Activated T-cell treated with anti-CD3 and anti-CD28 coated beads, Interleukin-2, amount 50 U/mL, for 72 hours (primary cell): ENCODE results near the gene DNAJC8. TPM values are rescaled to one million over a fixed set of nuclear protein-coding genes. Genes with fewer than 3 reads are reported as not detected.

ENCODE experiments used
- ATAC-seq, 2 donors: fragments of 150-1000 bp; cut with Tn5 transposase; replicated peaks in 1 of 2; 2 replicates each; pipeline ENCODE4 v1.10.0; 2021; ENCODE audit warnings: moderate library complexity in 2 of 2, mild to moderate bottlenecking in 1 of 2
- DNase-seq, 2 donors: peaks; one replicate each; pipeline ENCODE4 v3.0.0; 2021 to 2022; ENCODE audit warnings: mixed read lengths in 1 of 2
- H3K27ac Mint-ChIP-seq: one replicate; pipeline ENCODE4 v1.8.0; 2022; ENCODE audit warnings: mild to moderate bottlenecking, moderate library complexity, mixed read lengths
- H3K27me3 Mint-ChIP-seq: one replicate; pipeline ENCODE4 v1.8.0; 2022; ENCODE audit warnings: low read depth, mixed read lengths
- H3K36me3 Mint-ChIP-seq, 2 donors: one replicate each; pipeline ENCODE4 v1.8.0; 2022; ENCODE audit warnings: mixed read lengths in 2 of 2, mild to moderate bottlenecking in 1 of 2; ENCODE audit not compliant: insufficient read depth in 2 of 2
- H3K4me1 Mint-ChIP-seq: one replicate; pipeline ENCODE4 v1.8.0; 2022; ENCODE audit warnings: low read depth, mixed read lengths
- H3K4me3 Mint-ChIP-seq, 2 donors: one replicate each; pipeline ENCODE4 v1.8.0; 2022; ENCODE audit warnings: mild to moderate bottlenecking in 2 of 2, mixed read lengths in 2 of 2, moderate library complexity in 2 of 2
- H3K9me3 Mint-ChIP-seq, 2 donors: one replicate each; pipeline ENCODE4 v1.8.0; 2022; ENCODE audit warnings: mixed read lengths in 2 of 2
- total RNA-seq, 2 donors: library from RNA; stranded (reverse); gene quantifications; one replicate each; pipeline ENCODE4 v1.2.3, GENCODE V29; 2022

Gene DNAJC8
- total RNA-seq, 2 donors from 2014 or later: 61.9 to 63.7 TPM

- Mint-ChIP-seq H3K4me3 (no peak overlapping the region), H3K27ac (no peak overlapping the region), H3K4me1 (no peaks in the 10 kb centered on the region), H3K9me3 (no peaks in the 10 kb centered on the region), H3K27me3 (no peaks in the 10 kb centered on the region), H3K36me3 (peaks cover 2 to 31% of the 10 kb centered on the region in 2 donors)
- DNase-seq (peak; percentile 59 to 65), ATAC-seq (peak; percentile 50 to 74)
Observed at GRCh38 chr1:28208818-28209441, 23.9 kb downstream of the DNAJC8 start.

- peaks cover 12% of the 10 kb centered on the region for H3K4me1 Mint-ChIP-seq
- H3K27ac Mint-ChIP-seq: no peak overlapping the region
- no peak for DNase-seq
- H3K36me3 Mint-ChIP-seq: peaks cover 14 to 50% of the 10 kb centered on the region in 2 donors
- no peak overlapping the region for H3K4me3 Mint-ChIP-seq
- H3K9me3 Mint-ChIP-seq: no peaks in the 10 kb centered on the region
- ATAC-seq: no peak
- H3K27me3 Mint-ChIP-seq: no peaks in the 10 kb centered on the region
Observed at GRCh38 chr1:28205243-28205642, 27.6 kb downstream of the DNAJC8 start.

GRCh38 chr1:28200234-28200873, 32.5 kb downstream of the DNAJC8 start:
- Mint-ChIP-seq H3K9me3 (peaks cover 4 to 8% of the 10 kb centered on the region in 2 donors), H3K27me3 (no peaks in the 10 kb centered on the region), H3K36me3 (peaks cover 26 to 57% of the 10 kb centered on the region in 2 donors), H3K4me3 (peak overlapping the region; percentile 7 to 66), H3K4me1 (peaks cover 43% of the 10 kb centered on the region), H3K27ac (peak overlapping the region; percentile 88)
- ATAC-seq: no peak
- no peak for DNase-seq

- peak; percentile 82 to 83 for DNase-seq
- Mint-ChIP-seq H3K4me1 (peaks cover 43% of the 10 kb centered on the region), H3K36me3 (peaks cover 26 to 51% of the 10 kb centered on the region in 2 donors), H3K27me3 (no peaks in the 10 kb centered on the region), H3K27ac (peak overlapping the region; percentile 93), H3K4me3 (peak overlapping the region; percentile 71 to 72), H3K9me3 (peaks cover 4 to 8% of the 10 kb centered on the region in 2 donors)
- ATAC-seq: peak; percentile 91 to 93
Observed at GRCh38 chr1:28199328-28200233, 33.2 kb downstream of the DNAJC8 start.

- Mint-ChIP-seq H3K4me3 (no peak overlapping the region), H3K4me1 (peaks cover 43% of the 10 kb centered on the region), H3K27ac (no peak overlapping the region), H3K36me3 (peaks cover 18 to 39% of the 10 kb centered on the region in 2 donors), H3K9me3 (peaks cover 4 to 8% of the 10 kb centered on the region in 2 donors), H3K27me3 (no peaks in the 10 kb centered on the region)
- no peak for ATAC-seq
- DNase-seq: no peak
Observed at GRCh38 chr1:28197682-28198415, 35.0 kb downstream of the DNAJC8 start.

- Mint-ChIP-seq H3K27ac (no peak overlapping the region), H3K36me3 (peaks cover 18 to 35% of the 10 kb centered on the region in 2 donors), H3K4me3 (no peak overlapping the region), H3K27me3 (no peaks in the 10 kb centered on the region), H3K4me1 (peaks cover 42% of the 10 kb centered on the region), H3K9me3 (peaks cover 4 to 8% of the 10 kb centered on the region in 2 donors)
- ATAC-seq: no peak
- DNase-seq: no peak
Observed at GRCh38 chr1:28196330-28196729, 36.5 kb downstream of the DNAJC8 start.

GRCh38 chr1:28195780-28196179, 37.0 kb downstream of the DNAJC8 start:
- Mint-ChIP-seq H3K9me3 (peaks cover 4 to 8% of the 10 kb centered on the region in 2 donors), H3K27ac (no peak overlapping the region), H3K4me3 (no peak overlapping the region), H3K36me3 (peaks cover 14 to 30% of the 10 kb centered on the region in 2 donors), H3K27me3 (no peaks in the 10 kb centered on the region), H3K4me1 (peaks cover 36% of the 10 kb centered on the region)
- ATAC-seq (no peak), DNase-seq (no peak)

GRCh38 chr1:28194326-28195035, 38.3 kb downstream of the DNAJC8 start:
- no peak for DNase-seq
- peaks cover 4 to 8% of the 10 kb centered on the region in 2 donors for H3K9me3 Mint-ChIP-seq
- no peak for ATAC-seq
- H3K4me3 Mint-ChIP-seq: no peak overlapping the region
- peaks cover 25% of the 10 kb centered on the region for H3K4me1 Mint-ChIP-seq
- no peaks in the 10 kb centered on the region for H3K27me3 Mint-ChIP-seq
- no peak overlapping the region for H3K27ac Mint-ChIP-seq
- H3K36me3 Mint-ChIP-seq: peaks cover 12 to 21% of the 10 kb centered on the region in 2 donors

- Mint-ChIP-seq H3K27me3 (no peaks in the 10 kb centered on the region), H3K36me3 (peaks cover 6 to 13% of the 10 kb centered on the region in 2 donors), H3K27ac (no peak overlapping the region), H3K4me1 (peaks cover 17% of the 10 kb centered on the region), H3K4me3 (no peak overlapping the region), H3K9me3 (peaks cover 0 to 4% of the 10 kb centered on the region in 2 donors)
- no peak for DNase-seq
- peak; percentile 21 to 22 for ATAC-seq
Observed at GRCh38 chr1:28193701-28194161, 39.1 kb downstream of the DNAJC8 start.

- Mint-ChIP-seq H3K9me3 (no peaks in the 10 kb centered on the region), H3K4me1 (no peaks in the 10 kb centered on the region), H3K27ac (no peak overlapping the region), H3K27me3 (no peaks in the 10 kb centered on the region), H3K36me3 (no peaks in the 10 kb centered on the region), H3K4me3 (no peak overlapping the region)
- ATAC-seq: no peak
- DNase-seq: no peak
Observed at GRCh38 chr1:28190996-28191645, 41.7 kb downstream of the DNAJC8 start.

- Mint-ChIP-seq H3K9me3 (no peaks in the 10 kb centered on the region), H3K4me1 (no peaks in the 10 kb centered on the region), H3K27me3 (no peaks in the 10 kb centered on the region), H3K4me3 (no peak overlapping the region), H3K27ac (no peak overlapping the region), H3K36me3 (no peaks in the 10 kb centered on the region)
- no peak for ATAC-seq
- DNase-seq: no peak
Observed at GRCh38 chr1:28190337-28190979, 42.4 kb downstream of the DNAJC8 start.
